HUES48 (cell line): ENCODE results near the gene NUP205.
A peak's percentile ranks its signal among the peaks of the same experiment; 100 is the strongest.
"Not testable (repeated sequence)": the region's sequence is repeated elsewhere in the genome, so short reads cannot be mapped to it uniquely, and the experiment has no call there.

Source experiments
- H3K27ac ChIP-seq: one replicate; pipeline ENCODE4 v1.7.0; 2013; ENCODE audit warnings: low read depth, low read length, inconsistent platforms
- H3K27me3 ChIP-seq: 2 replicates; pipeline ENCODE4 v1.6.1; 2013; ENCODE audit warnings: mild to moderate bottlenecking, low read length; ENCODE audit not compliant: control insufficient read depth, insufficient read depth
- H3K36me3 ChIP-seq: 2 replicates; pipeline ENCODE4 v1.6.1; 2013; ENCODE audit warnings: low read length; ENCODE audit not compliant: control insufficient read depth, insufficient read depth
- H3K4me1 ChIP-seq: 2 replicates; pipeline ENCODE4 v1.6.1; 2013; ENCODE audit warnings: mild to moderate bottlenecking, low read length; ENCODE audit not compliant: control insufficient read depth, insufficient read depth
- H3K4me3 ChIP-seq: 2 replicates; pipeline ENCODE4 v1.5.1; 2013; ENCODE audit warnings: mild to moderate bottlenecking, low read depth, low read length
- H3K9ac ChIP-seq: 2 replicates; pipeline ENCODE4 v1.6.1; 2013; ENCODE audit warnings: mild to moderate bottlenecking, low read depth, low read length, moderate library complexity
- H3K9me3 ChIP-seq: 2 replicates; pipeline ENCODE4 v1.6.1; 2013; ENCODE audit warnings: low read length; ENCODE audit not compliant: control insufficient read depth, insufficient read depth

The NUP205 gene

GRCh38 chr7:135634191-135634878, 76.6 kb downstream of the NUP205 start:
- no peaks in the 10 kb centered on the region for H3K27me3 ChIP-seq
- no peak overlapping the region for H3K9ac ChIP-seq
- H3K36me3 ChIP-seq: peaks cover 97% of the 10 kb centered on the region
- no peaks in the 10 kb centered on the region for H3K4me1 ChIP-seq
- H3K4me3 ChIP-seq: no peak overlapping the region
- H3K27ac ChIP-seq: no peak overlapping the region
- no peaks in the 10 kb centered on the region for H3K9me3 ChIP-seq

GRCh38 chr7:135639690-135640089, 82.0 kb downstream of the NUP205 start:
- H3K27ac ChIP-seq, H3K9ac ChIP-seq, H3K9me3 ChIP-seq, H3K27me3 ChIP-seq, H3K4me3 ChIP-seq, H3K4me1 ChIP-seq: not testable (repeated sequence)
- peaks cover 100% of the 10 kb centered on the region for H3K36me3 ChIP-seq

- H3K4me3 ChIP-seq: no peak overlapping the region
- H3K27me3 ChIP-seq: no peaks in the 10 kb centered on the region
- H3K4me1 ChIP-seq: no peaks in the 10 kb centered on the region
- no peaks in the 10 kb centered on the region for H3K9me3 ChIP-seq
- H3K9ac ChIP-seq: no peak overlapping the region
- peaks cover 100% of the 10 kb centered on the region for H3K36me3 ChIP-seq
- H3K27ac ChIP-seq: no peak overlapping the region
Measured at GRCh38 chr7:135644154-135644553, 86.4 kb downstream of the NUP205 start.

GRCh38 chr7:135644729-135645128, 87.0 kb downstream of the NUP205 start:
- no peaks in the 10 kb centered on the region for H3K27me3 ChIP-seq
- H3K4me3 ChIP-seq: no peak overlapping the region
- no peaks in the 10 kb centered on the region for H3K9me3 ChIP-seq
- no peaks in the 10 kb centered on the region for H3K4me1 ChIP-seq
- no peak overlapping the region for H3K9ac ChIP-seq
- peaks cover 100% of the 10 kb centered on the region for H3K36me3 ChIP-seq
- H3K27ac ChIP-seq: no peak overlapping the region

GRCh38 chr7:135645296-135645904, 87.7 kb downstream of the NUP205 start:
- no peak overlapping the region for H3K9ac ChIP-seq
- H3K4me3 ChIP-seq: no peak overlapping the region
- H3K4me1 ChIP-seq: no peaks in the 10 kb centered on the region
- H3K9me3 ChIP-seq: no peaks in the 10 kb centered on the region
- no peak overlapping the region for H3K27ac ChIP-seq
- peaks cover 93% of the 10 kb centered on the region for H3K36me3 ChIP-seq
- H3K27me3 ChIP-seq: no peaks in the 10 kb centered on the region

GRCh38 chr7:135647755-135648154, 90.0 kb downstream of the NUP205 start:
- H3K4me3 ChIP-seq: no peak overlapping the region

GRCh38 chr7:135648235-135648634, 90.5 kb downstream of the NUP205 start:
- H3K36me3 ChIP-seq: peaks cover 71% of the 10 kb centered on the region
- no peak overlapping the region for H3K4me3 ChIP-seq
- H3K9ac ChIP-seq: no peak overlapping the region
- peaks cover 6% of the 10 kb centered on the region; the same call in 1 of the 2 replicates for H3K4me1 ChIP-seq
- no peak overlapping the region for H3K27ac ChIP-seq
- no peaks in the 10 kb centered on the region for H3K27me3 ChIP-seq
- no peaks in the 10 kb centered on the region for H3K9me3 ChIP-seq

More at GRCh38 chr7:135647755-135648154, 90.0 kb downstream of the NUP205 start:
- H3K4me1 ChIP-seq: peaks cover 2% of the 10 kb centered on the region; the same call in 1 of the 2 replicates
- peaks cover 76% of the 10 kb centered on the region for H3K36me3 ChIP-seq
- H3K27me3 ChIP-seq: no peaks in the 10 kb centered on the region
- H3K9ac ChIP-seq: no peak overlapping the region
- H3K9me3 ChIP-seq: no peaks in the 10 kb centered on the region
- H3K27ac ChIP-seq: no peak overlapping the region

GRCh38 chr7:135650831-135651573, 93.3 kb downstream of the NUP205 start:
- Histone ChIP-seq H3K9me3 (no peaks in the 10 kb centered on the region), H3K27ac (no peak overlapping the region), H3K27me3 (no peaks in the 10 kb centered on the region), H3K4me3 (no peak overlapping the region), H3K9ac (no peak overlapping the region), H3K4me1 (peaks cover 9% of the 10 kb centered on the region), H3K36me3 (peaks cover 44% of the 10 kb centered on the region)

GRCh38 chr7:135653340-135654080, 95.8 kb downstream of the NUP205 start:
- Histone ChIP-seq H3K27me3 (no peaks in the 10 kb centered on the region), H3K27ac (peak overlapping the region; percentile 50), H3K4me1 (peaks cover 9% of the 10 kb centered on the region), H3K9me3 (no peaks in the 10 kb centered on the region), H3K4me3 (no peak overlapping the region), H3K36me3 (peaks cover 18% of the 10 kb centered on the region), H3K9ac (no peak overlapping the region)

GRCh38 chr7:135658564-135658963, 100.8 kb downstream of the NUP205 start:
- Histone ChIP-seq H3K4me3 (no peak overlapping the region), H3K27me3 (no peaks in the 10 kb centered on the region), H3K4me1 (peaks cover 6% of the 10 kb centered on the region; the same call in 1 of the 2 replicates), H3K27ac (no peak overlapping the region), H3K9ac (no peak overlapping the region), H3K36me3 (no peaks in the 10 kb centered on the region), H3K9me3 (no peaks in the 10 kb centered on the region)
